NB4 (cell line): Measurements from ENCODE around the gene TNS1.

ENCODE experiments used
- CTCF ChIP-seq: IDR thresholded peaks from one replicate; pipeline ENCODE4 v1.5.1; 2012; ENCODE audit warnings: low read depth, low read length
- MAX ChIP-seq: IDR thresholded peaks from 2 replicates; pipeline ENCODE4 v1.6.1; 2011; ENCODE audit warnings: low read depth, low read length
- POLR2A ChIP-seq: IDR thresholded peaks from 2 replicates; pipeline ENCODE4 v1.6.1; 2011; ENCODE audit warnings: mild to moderate bottlenecking; ENCODE audit not compliant: insufficient read length; ENCODE audit errors: extremely low read depth

GRCh38 chr2:217824223-217824622 is 178.6 kb downstream of the TNS1 start:
- TF ChIP-seq POLR2A, result no peak
- no peak for TF ChIP-seq MAX
- no peak for TF ChIP-seq CTCF
